Ramos (cell line): ENCODE measurements around the gene ZFHX3.

Experiments
- in situ Hi-C: fragments of 300-500 bp; cut with MboI; formaldehyde crosslinking; loops from one replicate; pipeline ENCODE4 v1.14.3; 2022; ENCODE audit warnings: low sequenced_read_pairs; ENCODE audit not compliant: unreplicated experiment

The ZFHX3 gene

GRCh38 chr16:72841506-72841905 is 206.4 kb downstream of the ZFHX3 start:
- in situ Hi-C loops = no loop called here

GRCh38 chr16:72840631-72841381 is 207.1 kb downstream of the ZFHX3 start:
- in situ Hi-C loops = no loop called here

GRCh38 chr16:72838951-72839350 is 209.0 kb downstream of the ZFHX3 start:
- in situ Hi-C loops = no loop called here

GRCh38 chr16:72838586-72838910 is 209.4 kb downstream of the ZFHX3 start:
- in situ Hi-C loops = no loop called here

- in situ Hi-C loops = no loop called here
These were observed 209.9 kb downstream of the ZFHX3 start for GRCh38 chr16:72837846-72838585.

GRCh38 chr16:72836985-72837384 is 210.9 kb downstream of the ZFHX3 start:
- in situ Hi-C loops = no loop called here

GRCh38 chr16:72836181-72836580 is 211.7 kb downstream of the ZFHX3 start:
- in situ Hi-C loops = no loop called here

- in situ Hi-C loops = no loop called here
These were observed 212.8 kb downstream of the ZFHX3 start for GRCh38 chr16:72835086-72835485.

- in situ Hi-C loops = no loop called here
These were observed 213.4 kb downstream of the ZFHX3 start for GRCh38 chr16:72834499-72834898.

- in situ Hi-C loops = no loop called here
These were observed 214.0 kb downstream of the ZFHX3 start for GRCh38 chr16:72833969-72834368.

- in situ Hi-C loops = no loop called here
These were observed 214.4 kb downstream of the ZFHX3 start for GRCh38 chr16:72833482-72833881.

GRCh38 chr16:72832621-72833248 is 215.2 kb downstream of the ZFHX3 start:
- in situ Hi-C loops = no loop called here

GRCh38 chr16:72829846-72830775 is 217.8 kb downstream of the ZFHX3 start:
- in situ Hi-C loops = no loop called here

GRCh38 chr16:72827866-72828265 is 220.1 kb downstream of the ZFHX3 start:
- in situ Hi-C loops = no loop called here

- in situ Hi-C loops = no loop called here
These were observed 221.9 kb downstream of the ZFHX3 start for GRCh38 chr16:72825912-72826621.

GRCh38 chr16:72824761-72825160 is 223.2 kb downstream of the ZFHX3 start:
- in situ Hi-C loops = no loop called here

GRCh38 chr16:72824027-72824426 is 223.9 kb downstream of the ZFHX3 start:
- in situ Hi-C loops = no loop called here

- in situ Hi-C loops = no loop called here
These were observed 226.6 kb downstream of the ZFHX3 start for GRCh38 chr16:72821185-72821950.

GRCh38 chr16:72819345-72819744 is 228.6 kb downstream of the ZFHX3 start:
- in situ Hi-C loops = no loop called here
